NCI-H128 (cell line): Measurements from ENCODE around the gene KLRG1.

Experiments used
- DNase-seq: peaks from one replicate; lab custom pipeline; 2025; ENCODE audit not compliant: unreplicated experiment; lab: John Stamatoyannopoulos, UW

KLRG1 gene

DNA sequence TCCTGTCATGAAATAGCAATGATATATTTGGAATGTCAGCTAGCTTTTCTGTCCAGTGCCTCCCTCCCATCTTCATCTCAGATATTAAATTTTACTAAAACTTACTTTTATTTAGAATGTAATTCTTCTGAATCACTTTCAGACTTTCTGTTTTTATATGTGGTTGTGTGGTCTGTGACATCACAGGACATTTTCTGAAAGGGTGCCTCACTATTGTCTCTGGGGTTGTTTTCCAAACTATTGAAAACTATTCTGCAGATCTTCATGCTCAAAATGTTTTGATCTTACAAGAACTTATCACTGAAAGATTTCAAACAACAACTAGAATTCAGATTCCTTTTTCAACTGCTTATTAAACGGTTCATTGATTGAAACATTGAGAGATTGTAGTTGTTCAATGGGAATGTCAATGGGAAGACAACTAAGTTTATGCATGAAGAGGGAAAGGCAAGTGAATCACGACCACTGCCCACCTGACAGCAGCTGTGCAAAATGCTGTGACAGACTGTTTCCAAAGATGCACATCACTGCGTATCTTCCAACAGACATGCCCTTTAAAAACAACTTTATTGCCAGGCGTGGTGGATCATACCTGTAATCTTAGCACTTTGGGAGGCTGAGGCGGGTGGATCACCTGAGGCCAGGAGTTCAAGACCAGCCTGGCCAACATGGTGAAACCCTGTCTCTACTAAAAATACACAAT, 51.3 kb downstream of the KLRG1 start:
- no peak for DNase-seq

DNA sequence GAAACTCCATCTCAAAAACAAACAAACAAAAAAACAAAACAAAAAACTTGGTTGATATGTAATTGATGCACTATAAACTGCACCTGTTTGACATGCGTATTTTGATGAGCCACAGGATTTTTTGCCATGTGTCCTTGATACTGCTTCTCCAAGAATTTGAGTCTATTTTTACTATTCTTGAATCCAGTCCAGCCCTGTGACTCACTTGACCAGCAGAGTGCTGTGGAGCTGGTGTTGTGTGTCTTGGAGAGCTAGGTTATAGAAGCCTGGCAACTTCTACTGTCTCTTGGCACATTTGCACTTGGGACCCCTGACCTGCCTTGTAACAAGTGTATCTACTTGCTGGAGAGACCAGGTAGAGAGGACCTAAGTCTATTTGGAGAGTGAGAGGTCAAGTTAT, 52.0 kb downstream of the KLRG1 start:
- DNase-seq = no peak

DNA sequence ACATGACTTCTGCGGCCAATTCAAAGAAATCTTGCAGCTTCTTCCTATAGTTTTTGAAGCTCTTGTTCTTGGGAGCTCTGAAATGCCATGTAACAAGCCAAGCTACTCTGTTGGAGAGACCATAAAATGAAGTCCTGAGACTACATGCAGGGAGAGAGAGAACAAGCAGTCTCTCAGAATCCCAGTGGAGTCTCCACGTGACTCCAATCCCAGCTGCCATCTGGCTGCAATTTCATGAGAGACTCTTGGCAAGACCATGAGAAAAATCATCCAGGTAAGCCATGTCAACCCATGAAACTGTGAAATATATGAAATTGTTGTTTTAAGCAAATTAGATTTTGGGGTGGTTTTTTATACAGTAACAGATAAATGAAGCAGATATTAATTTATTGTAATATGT, 54.4 kb downstream of the KLRG1 start:
- DNase-seq = no peak

DNA sequence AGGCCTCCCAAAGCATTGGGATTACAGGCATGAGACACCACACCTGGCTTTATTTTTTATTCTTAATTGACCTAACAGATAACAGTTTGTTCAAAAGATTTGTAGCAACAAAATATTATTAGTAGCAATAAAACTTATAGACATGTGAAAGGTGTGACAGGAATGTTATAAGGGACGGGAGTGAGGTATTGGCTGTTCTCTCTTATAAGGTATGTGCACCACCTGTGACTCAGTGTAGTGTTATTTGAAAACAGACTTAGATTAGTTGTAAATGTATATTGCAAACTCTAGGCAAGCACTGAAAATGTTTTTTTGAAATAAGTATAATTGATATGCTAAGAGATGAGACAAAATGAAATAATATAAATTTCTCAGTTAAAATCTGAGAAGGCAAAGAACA, 57.8 kb downstream of the KLRG1 start:
- no peak for DNase-seq

GRCh38 chr12:9048930-9049329, 59.6 kb downstream of the KLRG1 start:
- DNase-seq = no peak

DNA sequence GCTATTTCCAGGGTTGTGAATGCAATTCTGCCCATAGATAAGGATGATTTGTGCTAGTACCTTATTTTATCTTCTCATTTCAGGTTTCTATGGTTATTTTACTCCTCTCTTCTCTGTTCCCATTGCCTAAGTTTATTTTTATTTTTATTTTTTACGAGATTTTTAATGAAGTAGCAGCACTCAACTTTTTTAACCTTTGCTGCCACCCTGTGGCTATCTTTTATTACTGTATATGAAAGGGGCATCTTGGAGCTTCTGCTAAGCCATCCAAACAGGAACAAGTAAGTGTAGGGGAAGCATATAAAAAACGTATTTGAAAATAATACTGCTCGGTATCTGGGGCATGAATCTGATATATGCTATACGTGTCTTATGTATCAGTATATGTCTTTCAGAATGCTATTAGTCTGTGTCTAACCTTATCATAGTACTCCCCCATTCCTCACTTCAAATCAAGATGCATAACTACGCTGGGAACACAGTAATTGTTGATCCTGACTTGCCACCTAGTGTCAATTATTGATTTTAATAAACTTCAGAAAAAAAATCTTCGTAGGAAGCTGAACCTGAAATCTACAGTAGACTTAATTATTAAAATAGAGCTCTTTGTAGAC, 60.3 kb downstream of the KLRG1 start:
- no peak for DNase-seq

DNA sequence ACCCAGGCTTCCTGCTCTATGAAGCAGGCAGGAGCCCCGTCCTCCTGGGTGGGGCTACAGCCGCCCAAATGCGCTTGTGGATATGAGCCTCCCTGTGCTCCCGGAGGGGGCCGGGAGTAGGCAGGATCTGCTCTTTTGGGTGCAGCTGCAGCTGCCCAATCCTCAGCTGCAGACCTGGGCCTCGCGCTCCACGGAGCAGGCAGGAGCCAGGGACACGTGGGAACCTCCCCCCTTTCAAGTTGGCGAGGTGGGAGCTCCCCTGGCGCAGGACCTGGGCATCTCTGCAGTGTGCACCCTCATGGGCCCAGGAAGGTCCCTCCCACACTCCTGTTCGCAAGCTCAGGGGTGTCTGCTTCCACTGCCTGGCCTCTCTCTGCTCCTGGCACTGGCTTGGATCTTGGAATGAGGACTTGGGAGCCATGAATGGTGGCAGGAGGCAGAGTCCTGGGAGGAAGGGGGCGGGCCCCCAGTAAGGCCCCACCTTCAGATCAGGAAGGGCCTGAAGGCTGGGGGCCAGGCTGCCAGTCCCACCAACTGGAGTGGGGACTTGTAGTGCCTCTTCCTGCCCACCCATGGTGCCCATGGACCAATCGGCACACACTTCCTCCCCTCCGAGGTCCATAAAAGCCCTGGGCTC, 61.3 kb downstream of the KLRG1 start:
- DNase-seq = no peak

DNA sequence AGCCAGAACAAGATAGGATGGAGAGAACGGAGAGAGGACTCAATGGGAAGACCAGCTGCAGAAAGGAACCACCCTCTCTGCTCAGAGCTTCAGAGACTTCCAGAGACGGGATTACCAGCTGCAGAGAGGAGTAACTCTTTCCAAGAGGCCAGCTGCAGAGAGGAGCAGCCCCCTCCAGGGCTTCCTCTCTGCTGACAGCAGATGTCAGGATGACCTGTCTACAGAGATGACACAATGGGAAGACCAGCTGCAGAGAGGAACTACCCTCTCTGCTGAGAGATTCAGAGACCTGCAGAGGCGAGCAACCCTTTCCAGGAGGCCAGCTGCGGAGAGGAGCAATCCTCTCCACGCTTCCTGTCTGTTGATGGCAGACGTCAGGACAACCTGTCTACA, 61.8 kb downstream of the KLRG1 start:
- DNase-seq = no peak

DNA sequence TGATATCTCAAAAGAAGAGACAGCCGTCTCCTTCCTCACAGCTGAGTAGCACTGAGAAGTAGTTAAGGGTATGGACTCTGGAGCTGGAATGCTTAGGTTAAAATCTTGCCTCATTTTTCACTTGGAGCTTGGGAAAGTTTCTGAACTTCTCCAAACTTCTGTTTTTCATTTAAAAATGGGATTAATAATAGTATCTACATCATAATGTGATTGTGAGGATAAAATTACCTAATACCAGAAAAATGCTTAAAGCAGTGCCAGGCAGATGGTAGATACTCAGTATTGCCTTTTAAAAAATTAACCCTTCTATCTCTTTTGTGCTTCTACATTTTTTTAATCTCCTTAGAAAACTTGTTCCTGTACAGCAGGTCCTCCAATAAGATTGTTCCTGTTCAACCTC, 63.3 kb downstream of the KLRG1 start:
- DNase-seq = no peak
